Activated naive CD8-positive, alpha-beta T cell treated with anti-CD3 and anti-CD28 coated beads, Interleukin-2, amount 10 ng/mL, durations not matched to agents 7 days and 5 days (primary cell): ENCODE measurements around the gene C1D. TPM values are rescaled to one million over a fixed set of nuclear protein-coding genes. Genes with fewer than 3 reads are reported as not detected.
A peak's percentile ranks its signal among the peaks of the same experiment; 100 is the strongest.

Experiments
- ATAC-seq: fragments of 150-1000 bp; cut with Tn5 transposase; one replicate; pipeline ENCODE4 v1.10.0; 2021; ENCODE audit warnings: low read depth, moderate library complexity
- POLR2A ChIA-PET: fragments of 350-600 bp; sonication (Branson Sonifier 250); formaldehyde crosslinking; loops from one replicate; lab custom pipeline; 2021; ENCODE audit warnings: antibody characterized with exemption; lab: Charles Lee
- DNase-seq: peaks from one replicate; pipeline ENCODE4 v3.0.0; 2021
- H3K27ac Mint-ChIP-seq: one replicate; pipeline ENCODE4 v1.8.0; 2022; ENCODE audit warnings: mild to moderate bottlenecking, mixed read lengths
- H3K27me3 Mint-ChIP-seq: one replicate; pipeline ENCODE4 v1.8.0; 2022; ENCODE audit warnings: mild to moderate bottlenecking, moderate library complexity, mixed read lengths
- H3K36me3 Mint-ChIP-seq: one replicate; pipeline ENCODE4 v1.8.0; 2021; ENCODE audit warnings: mild to moderate bottlenecking, mixed read lengths
- H3K4me1 Mint-ChIP-seq: one replicate; pipeline ENCODE4 v1.8.0; 2021; ENCODE audit warnings: mixed read lengths
- H3K4me3 Mint-ChIP-seq: one replicate; pipeline ENCODE4 v1.8.0; 2022; ENCODE audit warnings: mild to moderate bottlenecking, moderate library complexity, mixed read lengths
- H3K9me3 Mint-ChIP-seq: one replicate; pipeline ENCODE4 v1.8.0; 2021; ENCODE audit warnings: mixed read lengths
- total RNA-seq, 2 experiments: library from RNA; stranded (reverse); gene quantifications; one replicate each; pipeline ENCODE4 v1.2.3, GENCODE V29; 2021

Gene C1D
- 10 to 100 TPM; 18.4 to 24.9 TPM for total RNA-seq

DNA sequence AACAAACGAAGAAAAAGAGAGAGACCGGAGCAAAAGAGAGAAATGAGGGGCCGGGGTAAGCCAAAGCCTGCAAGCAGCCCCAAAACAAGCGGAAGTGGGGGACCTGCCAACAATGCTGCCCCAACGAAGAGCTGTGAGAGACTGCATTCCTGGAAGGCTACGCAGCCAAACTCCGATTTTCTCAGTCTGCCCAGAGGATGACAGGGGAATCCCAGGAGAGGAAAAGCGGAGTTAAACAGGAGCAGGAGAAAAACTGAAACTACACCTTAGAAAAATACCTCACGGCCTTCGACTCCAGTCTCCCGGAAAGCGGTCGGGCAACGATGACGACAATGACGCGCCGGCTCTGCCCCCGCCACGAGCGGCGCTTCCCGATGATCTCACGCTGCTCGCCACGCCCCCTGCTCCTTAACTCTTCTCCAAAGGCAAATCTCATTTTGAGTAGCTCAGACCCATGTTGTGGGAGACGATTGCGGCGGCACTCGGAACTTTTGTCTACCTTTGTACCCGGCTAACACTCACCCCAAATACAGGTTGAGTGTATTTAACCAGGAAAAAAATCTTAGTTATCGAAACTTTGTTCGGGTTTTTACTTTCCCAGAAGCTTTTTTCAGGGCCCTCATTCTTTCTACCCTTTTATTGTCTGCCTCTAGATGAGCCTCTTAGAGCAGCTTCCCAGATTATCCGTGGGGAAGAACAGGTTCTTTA, at the start of gene C1D:
C1D (minus strand) TSS at position 325 of the 708 bp plus-strand sequence. CDS start 15,694 bp downstream, outside the sequence.
- DNase-seq, result peak; percentile 95
- POLR2A ChIA-PET, result interaction anchor here (1.9 kb wide), 1 partner anchor 94 kb away, joined by 9 read pairs; the partner anchor contains the start of gene PNO1
- Mint-ChIP-seq H3K9me3 (no peaks in the 10 kb centered on the region), H3K4me1 (peaks cover 15% of the 10 kb centered on the region), H3K27ac (peak within 1 kb of the TSS; percentile 97), H3K36me3 (peaks cover 3% of the 10 kb centered on the region), H3K27me3 (peaks cover 14% of the 10 kb centered on the region), H3K4me3 (peak within 1 kb of the TSS; percentile 95)
- peak; percentile 94 for ATAC-seq

DNA sequence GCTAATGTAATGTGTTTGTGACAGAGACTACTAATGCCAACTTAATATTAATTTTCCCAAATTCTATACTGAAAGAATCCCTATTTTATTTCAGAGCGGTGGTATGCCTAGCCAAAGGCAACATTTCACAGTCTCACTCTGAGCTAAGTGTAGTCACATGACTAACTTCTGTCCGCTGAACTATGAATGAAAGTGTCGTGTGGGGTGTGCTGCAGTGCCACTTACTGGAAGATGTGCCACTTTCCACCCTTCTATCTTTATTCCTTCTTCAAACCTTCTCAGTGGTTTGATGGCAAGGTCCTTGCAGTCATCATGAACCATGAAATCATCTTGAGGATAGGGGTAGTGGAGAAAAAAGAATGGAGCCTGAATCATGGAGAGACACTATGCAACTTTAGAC, 47.3 kb upstream of the C1D start:
- no peaks in the 10 kb centered on the region for H3K27me3 Mint-ChIP-seq
- DNase-seq (no peak), ATAC-seq (no peak)
- no peaks in the 10 kb centered on the region for H3K4me1 Mint-ChIP-seq
- no peak overlapping the region for H3K27ac Mint-ChIP-seq
- H3K36me3 Mint-ChIP-seq, result peaks cover 3% of the 10 kb centered on the region
- H3K9me3 Mint-ChIP-seq, result peaks cover 12% of the 10 kb centered on the region
- no peak overlapping the region for H3K4me3 Mint-ChIP-seq
- POLR2A ChIA-PET, result no interaction called here

DNA sequence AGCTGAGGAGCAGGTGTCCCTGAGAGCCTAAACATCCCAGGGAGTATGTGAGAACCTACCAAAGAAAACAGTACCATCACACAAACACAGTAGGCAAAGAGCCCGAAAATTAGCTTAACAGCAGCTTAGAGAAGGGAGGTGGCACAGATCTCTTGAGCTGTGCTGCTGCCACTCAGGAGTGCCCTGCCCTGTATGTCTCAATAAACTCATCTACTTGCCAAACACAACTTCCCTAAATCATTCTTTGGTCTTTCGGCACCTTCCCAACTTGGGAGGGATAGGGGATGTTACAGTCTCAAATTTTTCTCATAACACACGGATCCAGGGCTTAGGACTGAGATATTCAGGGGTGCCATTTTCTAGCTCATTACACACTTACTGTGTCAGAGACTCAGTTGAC, 45.3 kb upstream of the C1D start:
- Mint-ChIP-seq H3K4me3 (no peak overlapping the region), H3K9me3 (peaks cover 15% of the 10 kb centered on the region), H3K27ac (no peak overlapping the region), H3K27me3 (no peaks in the 10 kb centered on the region), H3K4me1 (no peaks in the 10 kb centered on the region), H3K36me3 (peaks cover 4% of the 10 kb centered on the region)
- ATAC-seq (no peak), DNase-seq (no peak)
- POLR2A ChIA-PET, result no interaction called here

DNA sequence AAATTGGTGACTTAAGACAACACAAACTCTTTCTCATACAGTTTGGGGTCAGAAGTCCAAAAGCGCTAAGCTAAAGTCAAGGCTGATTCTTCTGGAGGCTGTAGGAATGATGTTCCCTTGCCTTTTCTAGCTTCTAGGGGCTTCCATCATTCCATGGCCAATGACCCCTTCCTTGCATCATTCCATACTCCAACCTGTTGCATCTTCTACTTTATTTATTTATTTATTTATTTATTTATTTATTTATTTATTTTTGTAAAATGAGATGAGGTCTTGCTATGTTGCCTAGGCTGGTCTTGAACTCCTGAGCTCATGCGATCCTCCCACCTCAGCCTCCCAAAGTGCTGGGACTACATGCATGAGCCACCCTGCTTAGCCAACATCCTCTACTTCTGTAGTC, 44.7 kb upstream of the C1D start:
- Mint-ChIP-seq H3K36me3 (peaks cover 4% of the 10 kb centered on the region), H3K27me3 (no peaks in the 10 kb centered on the region), H3K9me3 (peaks cover 15% of the 10 kb centered on the region), H3K27ac (no peak overlapping the region), H3K4me1 (no peaks in the 10 kb centered on the region), H3K4me3 (no peak overlapping the region)
- DNase-seq (no peak), ATAC-seq (no peak)
- POLR2A ChIA-PET, result no interaction called here

GRCh38 chr2:68104111-68104835, 41.5 kb upstream of the C1D start:
- Mint-ChIP-seq H3K9me3 (peaks cover 15% of the 10 kb centered on the region), H3K4me1 (peaks cover 2% of the 10 kb centered on the region), H3K27ac (no peak overlapping the region), H3K4me3 (no peak overlapping the region), H3K27me3 (no peaks in the 10 kb centered on the region), H3K36me3 (peaks cover 4% of the 10 kb centered on the region)
- POLR2A ChIA-PET, result no interaction called here
- DNase-seq (no peak), ATAC-seq (no peak)

DNA sequence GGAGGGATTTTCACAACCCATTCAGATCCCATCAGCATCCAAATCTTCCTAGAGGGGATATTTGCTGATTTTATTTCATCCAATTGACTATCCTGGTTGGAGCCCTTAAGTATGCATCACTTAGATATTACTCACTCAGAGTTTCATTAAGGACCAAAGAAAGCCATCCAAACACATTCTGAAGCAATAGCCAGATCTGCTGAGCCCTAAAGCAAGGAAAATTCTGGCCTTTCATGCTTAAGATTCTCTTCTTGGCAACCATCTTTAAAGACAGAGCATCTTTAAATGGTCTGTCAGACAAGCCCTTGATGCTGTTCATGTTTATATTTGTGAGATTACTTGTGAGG, 40.9 kb upstream of the C1D start:
- no peaks in the 10 kb centered on the region for H3K27me3 Mint-ChIP-seq
- POLR2A ChIA-PET, result no interaction called here
- DNase-seq, result no peak
- peaks cover 15% of the 10 kb centered on the region for H3K9me3 Mint-ChIP-seq
- no peak for ATAC-seq
- peaks cover 4% of the 10 kb centered on the region for H3K36me3 Mint-ChIP-seq
- no peak overlapping the region for H3K27ac Mint-ChIP-seq
- peaks cover 3% of the 10 kb centered on the region for H3K4me1 Mint-ChIP-seq
- no peak overlapping the region for H3K4me3 Mint-ChIP-seq

GRCh38 chr2:68103030-68103708, 40.4 kb upstream of the C1D start:
- DNase-seq, result no peak
- H3K36me3 Mint-ChIP-seq, result peaks cover 4% of the 10 kb centered on the region
- peaks cover 15% of the 10 kb centered on the region for H3K9me3 Mint-ChIP-seq
- no peak overlapping the region for H3K27ac Mint-ChIP-seq
- no peak overlapping the region for H3K4me3 Mint-ChIP-seq
- ATAC-seq, result no peak
- POLR2A ChIA-PET, result no interaction called here
- no peaks in the 10 kb centered on the region for H3K27me3 Mint-ChIP-seq
- peaks cover 3% of the 10 kb centered on the region for H3K4me1 Mint-ChIP-seq

- peaks cover 3% of the 10 kb centered on the region for H3K9me3 Mint-ChIP-seq
- DNase-seq (no peak), ATAC-seq (no peak)
- H3K4me3 Mint-ChIP-seq, result no peak overlapping the region
- POLR2A ChIA-PET, result no interaction called here
- peaks cover 3% of the 10 kb centered on the region for H3K4me1 Mint-ChIP-seq
- H3K27me3 Mint-ChIP-seq, result peaks cover 2% of the 10 kb centered on the region
- no peak overlapping the region for H3K27ac Mint-ChIP-seq
- H3K36me3 Mint-ChIP-seq, result peaks cover 2% of the 10 kb centered on the region
These were observed 37.4 kb upstream of the C1D start for GRCh38 chr2:68100189-68100588.

DNA sequence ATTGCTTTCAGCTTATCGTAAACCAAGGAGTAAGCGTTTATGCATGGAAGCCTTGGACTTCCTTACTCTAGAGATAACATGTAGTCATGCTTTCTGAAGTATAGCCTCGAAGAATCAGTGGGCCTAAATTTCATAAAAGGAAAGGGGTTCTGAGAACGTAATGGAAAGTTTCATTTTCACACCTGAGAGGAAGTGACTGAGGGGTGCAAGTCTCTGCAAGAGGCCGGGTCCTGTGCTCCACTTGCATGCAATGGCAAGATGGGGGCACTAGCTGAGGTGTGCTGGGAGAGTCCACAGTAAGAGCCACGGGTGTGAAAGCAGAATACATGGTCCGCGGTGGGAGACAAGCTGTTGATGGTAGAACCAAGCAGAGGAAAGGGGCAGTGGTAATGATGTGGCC, 36.5 kb upstream of the C1D start:
- DNase-seq (no peak), ATAC-seq (no peak)
- Mint-ChIP-seq H3K27ac (no peak overlapping the region), H3K36me3 (no peaks in the 10 kb centered on the region), H3K4me1 (peaks cover 3% of the 10 kb centered on the region), H3K9me3 (no peaks in the 10 kb centered on the region), H3K27me3 (peaks cover 2% of the 10 kb centered on the region), H3K4me3 (no peak overlapping the region)
- POLR2A ChIA-PET, result no interaction called here

- H3K4me1 Mint-ChIP-seq, result peaks cover 3% of the 10 kb centered on the region
- ATAC-seq, result no peak
- DNase-seq, result no peak
- H3K4me3 Mint-ChIP-seq, result no peak overlapping the region
- POLR2A ChIA-PET, result no interaction called here
- no peaks in the 10 kb centered on the region for H3K9me3 Mint-ChIP-seq
- no peaks in the 10 kb centered on the region for H3K36me3 Mint-ChIP-seq
- H3K27me3 Mint-ChIP-seq, result peaks cover 2% of the 10 kb centered on the region
- no peak overlapping the region for H3K27ac Mint-ChIP-seq
These were observed 35.5 kb upstream of the C1D start for GRCh38 chr2:68098291-68098797.

GRCh38 chr2:68094111-68094510, 31.3 kb upstream of the C1D start:
- H3K36me3 Mint-ChIP-seq, result no peaks in the 10 kb centered on the region
- no peak overlapping the region for H3K4me3 Mint-ChIP-seq
- DNase-seq (no peak), ATAC-seq (no peak)
- no peaks in the 10 kb centered on the region for H3K9me3 Mint-ChIP-seq
- no peaks in the 10 kb centered on the region for H3K4me1 Mint-ChIP-seq
- no peak overlapping the region for H3K27ac Mint-ChIP-seq
- H3K27me3 Mint-ChIP-seq, result peaks cover 5% of the 10 kb centered on the region
- POLR2A ChIA-PET, result no interaction called here

GRCh38 chr2:68093634-68094033, 30.8 kb upstream of the C1D start:
- no peak overlapping the region for H3K27ac Mint-ChIP-seq
- H3K9me3 Mint-ChIP-seq, result no peaks in the 10 kb centered on the region
- DNase-seq, result no peak
- H3K4me1 Mint-ChIP-seq, result no peaks in the 10 kb centered on the region
- POLR2A ChIA-PET, result no interaction called here
- H3K36me3 Mint-ChIP-seq, result no peaks in the 10 kb centered on the region
- no peak overlapping the region for H3K4me3 Mint-ChIP-seq
- no peak for ATAC-seq
- H3K27me3 Mint-ChIP-seq, result peaks cover 5% of the 10 kb centered on the region

- Mint-ChIP-seq H3K36me3 (no peaks in the 10 kb centered on the region), H3K27ac (no peak overlapping the region), H3K27me3 (peaks cover 5% of the 10 kb centered on the region), H3K4me1 (no peaks in the 10 kb centered on the region), H3K9me3 (no peaks in the 10 kb centered on the region), H3K4me3 (no peak overlapping the region)
- DNase-seq, result no peak
- ATAC-seq, result no peak
- POLR2A ChIA-PET, result no interaction called here
These were observed 28.7 kb upstream of the C1D start for GRCh38 chr2:68091439-68092034.
